KMS-11 (cell line): ENCODE data around the gene OR4D5.

Experiments used
- H2AFZ ChIP-seq: fragments of 200-600 bp; sonication (generic); 2 replicates; pipeline ENCODE4 v1.6.1; 2016; ENCODE audit warnings: antibody characterized with exemption, mixed run types, low read depth
- H3K27ac ChIP-seq: fragments of 200-600 bp; sonication (generic); 2 replicates; pipeline ENCODE4 v1.6.1; 2016; ENCODE audit warnings: mild to moderate bottlenecking, mixed run types
- H3K27me3 ChIP-seq: fragments of 200-600 bp; sonication (generic); 2 replicates; pipeline ENCODE4 v1.6.1; 2017; ENCODE audit warnings: mild to moderate bottlenecking, low read depth, mixed run types, moderate library complexity; ENCODE audit not compliant: insufficient read depth
- H3K36me3 ChIP-seq: fragments of 200-600 bp; sonication (generic); 2 replicates; pipeline ENCODE4 v1.6.1; 2017; ENCODE audit warnings: mild to moderate bottlenecking, mixed run types; ENCODE audit not compliant: insufficient read depth
- H3K4me1 ChIP-seq: fragments of 200-600 bp; sonication (generic); 2 replicates; pipeline ENCODE4 v1.6.1; 2016; ENCODE audit warnings: mild to moderate bottlenecking, low read depth, mixed run types; ENCODE audit not compliant: poor library complexity, severe bottlenecking
- H3K4me2 ChIP-seq: fragments of 200-600 bp; sonication (generic); 2 replicates; pipeline ENCODE4 v1.7.0; 2016; ENCODE audit warnings: mild to moderate bottlenecking, mixed run types
- H3K4me3 ChIP-seq: fragments of 200-600 bp; sonication (generic); IDR thresholded peaks from 2 replicates; pipeline ENCODE4 v1.6.1; 2017; ENCODE audit warnings: low read depth, low read length, mixed read lengths; ENCODE audit not compliant: insufficient read depth
- H3K79me2 ChIP-seq: fragments of 200-600 bp; sonication (generic); 2 replicates; pipeline ENCODE4 v1.6.1; 2016; ENCODE audit warnings: low read depth, mixed run types; ENCODE audit not compliant: insufficient read depth
- H3K9ac ChIP-seq: fragments of 200-600 bp; sonication (generic); 2 replicates; pipeline ENCODE4 v1.6.1; 2016; ENCODE audit warnings: mild to moderate bottlenecking, mixed run types
- H4K20me1 ChIP-seq: fragments of 200-600 bp; sonication (generic); 2 replicates; pipeline ENCODE4 v1.6.1; 2016; ENCODE audit warnings: mild to moderate bottlenecking, mixed run types; ENCODE audit not compliant: insufficient read depth
- CTCF ChIP-seq: fragments of 200-600 bp; sonication (generic); conservative IDR thresholded peaks from 2 replicates; pipeline ENCODE4 v1.6.1; 2017; ENCODE audit warnings: low read depth, mild to moderate bottlenecking, antibody characterized with exemption, low read length, moderate library complexity, mixed read lengths

OR4D5 gene

GRCh38 chr11:123979311-123979710 is 39.9 kb downstream of the OR4D5 start:
- no peaks in the 10 kb centered on the region for H3K4me1 ChIP-seq
- no peak overlapping the region for H3K9ac ChIP-seq
- H3K4me2 ChIP-seq: no peak overlapping the region
- H3K4me3 ChIP-seq: no peak overlapping the region
- no peaks in the 10 kb centered on the region for H3K27me3 ChIP-seq
- H3K36me3 ChIP-seq: no peaks in the 10 kb centered on the region
- no peaks in the 10 kb centered on the region for H4K20me1 ChIP-seq
- H3K79me2 ChIP-seq: no peaks in the 10 kb centered on the region
- H2AFZ ChIP-seq: no peak overlapping the region
- TF ChIP-seq CTCF: no peak
- H3K27ac ChIP-seq: no peak overlapping the region
